Keratinocyte (primary cell): ENCODE results near the gene AMY2B. TPM values are rescaled to one million over a fixed set of nuclear protein-coding genes. Genes with fewer than 3 reads are reported as not detected.

Source experiments
- DNase-seq: peaks from one replicate; pipeline ENCODE4 v3.0.0-alpha.2; 2011; ENCODE audit warnings: low read depth, missing footprints, low spot score
- FAIRE-seq: peaks from 2 replicates; lab custom pipeline; 2011; peaks lifted over from hg19 to GRCh38; lab: Jason Lieb, UNC
- H2AFZ ChIP-seq: 2 replicates; pipeline ENCODE4 v1.6.0; 2012; ENCODE audit warnings: low read length, control low read depth, inconsistent platforms; ENCODE audit not compliant: control insufficient read depth
- H3K27ac ChIP-seq: 2 replicates; pipeline ENCODE4 v1.5.1; 2011; ENCODE audit warnings: low read length; ENCODE audit not compliant: control insufficient read depth, insufficient read depth
- H3K27me3 ChIP-seq: 3 replicates; pipeline ENCODE4 v1.6.0; 2011; ENCODE audit warnings: low read length; ENCODE audit not compliant: control insufficient read depth, insufficient read depth; ENCODE audit errors: extremely low read depth
- H3K36me3 ChIP-seq, 2 experiments: 2 replicates in 1 of 2; 3 replicates in 1 of 2; pipeline ENCODE4 v1.5.1; 2011; ENCODE audit warnings: low read length in 2 of 2, mild to moderate bottlenecking in 1 of 2; ENCODE audit not compliant: control insufficient read depth in 2 of 2, insufficient read depth in 2 of 2; ENCODE audit errors: extremely low read depth in 1 of 2
- H3K4me1 ChIP-seq: 3 replicates; pipeline ENCODE4 v1.5.1; 2011; ENCODE audit warnings: low read length; ENCODE audit not compliant: control insufficient read depth, insufficient read depth; ENCODE audit errors: extremely low read depth
- H3K4me2 ChIP-seq: 3 replicates; pipeline ENCODE4 v1.6.0; 2011; ENCODE audit warnings: low read depth, low read length; ENCODE audit not compliant: control insufficient read depth, insufficient read depth; ENCODE audit errors: extremely low read depth
- H3K4me3 ChIP-seq, 3 experiments: fragments of 200-600 bp in 1 of 3; sonication (generic) in 1 of 3; 2 replicates in 2 of 3; 3 replicates in 1 of 3; pipeline ENCODE4 v1.5.1; 2011 to 2016; ENCODE audit warnings: low read length in 3 of 3, mild to moderate bottlenecking in 3 of 3, control low read depth in 2 of 3, inconsistent platforms in 1 of 3, low read depth in 1 of 3, mixed read lengths in 1 of 3, mixed run types in 1 of 3, moderate library complexity in 1 of 3; ENCODE audit not compliant: control insufficient read depth in 2 of 3, insufficient read depth in 2 of 3; ENCODE audit errors: extremely low read depth in 1 of 3
- H3K79me2 ChIP-seq: 2 replicates; pipeline ENCODE4 v1.6.0; 2012; ENCODE audit warnings: low read length; ENCODE audit not compliant: control insufficient read depth, insufficient read depth
- H3K9ac ChIP-seq: 3 replicates; pipeline ENCODE4 v1.6.0; 2011; ENCODE audit warnings: low read length; ENCODE audit not compliant: control insufficient read depth, insufficient read depth; ENCODE audit errors: extremely low read depth
- H3K9me1 ChIP-seq: 3 replicates; pipeline ENCODE4 v1.6.0; 2011; ENCODE audit warnings: low read length; ENCODE audit not compliant: control insufficient read depth, insufficient read depth; ENCODE audit errors: extremely low read depth
- H3K9me3 ChIP-seq: 2 replicates; pipeline ENCODE4 v1.5.1; 2012; ENCODE audit warnings: low read depth, low read length; ENCODE audit not compliant: control insufficient read depth
- H4K20me1 ChIP-seq: 3 replicates; pipeline ENCODE4 v1.6.0; 2011; ENCODE audit warnings: low read length; ENCODE audit not compliant: control insufficient read depth, insufficient read depth; ENCODE audit errors: extremely low read depth
- CTCF ChIP-seq, 3 experiments: IDR thresholded peaks in 1 of 3; conservative IDR thresholded peaks in 1 of 3; optimal IDR thresholded peaks in 1 of 3; 2 replicates in 2 of 3; 3 replicates in 1 of 3; pipeline versions ENCODE3 to v1.5.1; 2011; ENCODE audit warnings: low read length in 3 of 3, mild to moderate bottlenecking in 3 of 3, moderate library complexity in 2 of 3, control low read depth in 1 of 3, inconsistent platforms in 1 of 3; ENCODE audit not compliant: insufficient read depth in 2 of 3; ENCODE audit errors: extremely low read depth in 1 of 3
- EZH2 ChIP-seq: IDR thresholded peaks from one replicate; pipeline ENCODE4 v1.6.1; 2012; ENCODE audit warnings: inconsistent platforms, mild to moderate bottlenecking, low read length, moderate library complexity
- dilution Hi-C: fragments of 300-500 bp; cut with MboI; formaldehyde crosslinking; loops from one replicate; pipeline ENCODE4 v1.7.0; 2020; ENCODE audit warnings: low sequenced_read_pairs; ENCODE audit not compliant: extremely low pct_ligation_motif_present
- polyA plus RNA-seq, 5 experiments: library from polyadenylated mRNA; depleted of rRNA in 3 of 5; stranded (reverse) in 3 of 5; stranded (forward) in 1 of 5; unstranded in 1 of 5; fragments of >200 nt; gene quantifications; 1 replicate in 1 of 5; 2 replicates in 3 of 5; 3 replicates in 1 of 5; pipeline versions ENCODE4 v1.2.1 to v1.2.3, GENCODE V29; 2011 to 2012; ENCODE audit warnings: missing spikeins in 2 of 5, low read depth in 1 of 5, low replicate concordance in 1 of 5

The AMY2B gene
- polyA plus RNA-seq, 1 donor (not counting 4 experiments of a cell fraction or from before 2014, with no cell fraction given) = 9.9 TPM

DNA sequence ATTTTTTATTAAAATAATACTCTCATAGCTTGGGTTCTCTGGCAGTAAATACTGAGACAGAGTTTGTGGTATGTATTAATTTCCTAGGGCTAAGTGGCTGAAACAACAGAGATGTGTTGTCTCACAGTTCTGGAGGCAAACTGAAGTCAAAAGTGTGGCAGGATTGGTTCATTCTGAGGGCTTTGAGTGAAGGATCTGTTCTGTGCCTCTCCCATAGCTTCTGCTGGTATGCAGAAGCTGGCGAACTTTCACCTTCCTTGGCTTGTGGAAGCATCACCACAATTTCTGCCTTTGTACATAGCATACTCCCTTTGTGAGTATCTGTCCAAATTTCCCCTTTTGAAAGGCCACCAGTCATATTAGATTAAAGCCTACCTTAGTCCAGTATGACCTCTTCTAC is 24.9 kb upstream of the AMY2B start:
- DNase-seq (no peak), FAIRE-seq (no peak)
- Histone ChIP-seq H2AFZ (no peak overlapping the region), H3K36me3 (peaks cover 3 to 4% of the 10 kb centered on the region in 2 experiments), H3K4me3 (no peak overlapping the region), H3K9me3 (no peaks in the 10 kb centered on the region), H3K9me1 (no peaks in the 10 kb centered on the region), H3K27ac (no peak overlapping the region), H3K27me3 (no peaks in the 10 kb centered on the region), H3K79me2 (no peaks in the 10 kb centered on the region), H3K4me1 (no peaks in the 10 kb centered on the region), H3K9ac (no peak overlapping the region), H4K20me1 (no peaks in the 10 kb centered on the region), H3K4me2 (no peak overlapping the region)
- dilution Hi-C loops = no loop called here
- TF ChIP-seq CTCF (optimal IDR thresholded peaks at IDR 0.05 in 1 of 3, IDR thresholded peaks at IDR 0.05 in 1 of 3, conservative IDR thresholded peaks at IDR 0.05 in 1 of 3; ENCODE audit: extremely low read depth in 1 of 3, insufficient read depth in 2 of 3, low read length in 3 of 3) (no peak), EZH2 (no peak)

DNA sequence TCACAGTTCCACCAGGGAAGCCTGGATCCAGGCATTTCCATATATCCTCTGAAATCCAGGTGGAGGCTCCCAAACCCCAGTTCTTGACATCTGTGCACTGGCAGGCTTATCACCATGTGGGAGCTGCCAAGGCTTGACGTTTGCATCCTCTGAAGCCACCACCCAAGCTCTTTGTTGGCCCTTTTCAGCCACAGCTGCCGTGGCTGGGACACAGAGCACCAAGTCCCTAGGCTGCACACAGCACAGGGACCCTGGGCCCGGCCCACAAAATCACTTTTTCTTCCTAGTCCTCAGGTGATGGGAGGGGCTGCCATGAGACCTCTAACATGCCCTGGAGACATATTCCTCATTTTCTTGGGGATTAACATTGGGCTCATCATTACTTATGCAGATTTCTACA is 23.5 kb upstream of the AMY2B start:
- DNase-seq = no peak
- Histone ChIP-seq H3K9ac (no peak overlapping the region), H4K20me1 (no peaks in the 10 kb centered on the region), H3K4me1 (no peaks in the 10 kb centered on the region), H3K9me3 (no peaks in the 10 kb centered on the region), H3K4me2 (no peak overlapping the region), H3K9me1 (no peaks in the 10 kb centered on the region), H3K36me3 (peaks cover 3 to 6% of the 10 kb centered on the region in 2 experiments), H3K4me3 (no peak overlapping the region), H3K27me3 (no peaks in the 10 kb centered on the region), H3K79me2 (no peaks in the 10 kb centered on the region), H3K27ac (no peak overlapping the region), H2AFZ (no peak overlapping the region)
- TF ChIP-seq CTCF (optimal IDR thresholded peaks at IDR 0.05 in 1 of 3, IDR thresholded peaks at IDR 0.05 in 1 of 3, conservative IDR thresholded peaks at IDR 0.05 in 1 of 3; ENCODE audit: extremely low read depth in 1 of 3, insufficient read depth in 2 of 3, low read length in 3 of 3) = no peak
- TF ChIP-seq EZH2 = no peak
- no peak for FAIRE-seq
- dilution Hi-C loops = no loop called here
